Measurements from ENCODE around the gene GIMD1. TPM values are rescaled to one million over a fixed set of nuclear protein-coding genes. Genes with fewer than 3 reads are reported as not detected.

Gene GIMD1
- total RNA-seq, 1 donor, result not detected

DNA sequence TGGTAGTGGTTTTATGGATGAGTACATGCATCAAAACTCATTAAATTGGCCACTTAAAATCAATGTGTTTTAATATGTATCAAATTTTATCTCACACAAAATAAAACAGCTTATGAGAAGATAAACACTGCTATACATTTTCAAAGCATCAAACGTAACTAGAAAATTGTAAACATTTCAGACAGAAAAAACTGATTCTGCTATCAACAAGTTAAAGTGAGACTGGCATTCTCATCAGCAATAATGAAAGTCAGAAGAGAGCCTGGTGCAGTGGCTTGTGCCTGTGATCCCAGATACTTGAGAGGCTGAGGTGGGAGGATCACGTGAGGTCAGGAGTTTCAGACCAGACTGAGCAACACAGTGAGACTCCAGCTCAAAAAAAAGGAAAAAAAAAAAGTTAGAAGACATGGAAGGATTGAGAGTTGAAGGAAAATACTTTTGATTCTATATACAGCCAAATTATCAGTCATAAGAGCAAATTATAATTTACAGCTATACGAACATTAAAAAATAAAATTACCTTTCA lies 55.5 kb downstream of the GIMD1 start:
- Histone ChIP-seq H3K9me3 (ENCODE audit: low read depth, low read length) (no peaks in the 10 kb centered on the region), H3K4me1 (ENCODE audit: insufficient read depth, low read length) (peaks cover 22% of the 10 kb centered on the region), H3K4me3 (ENCODE audit: low read length) (no peak overlapping the region), H3K27me3 (ENCODE audit: insufficient read depth, low read length) (no peaks in the 10 kb centered on the region)

DNA sequence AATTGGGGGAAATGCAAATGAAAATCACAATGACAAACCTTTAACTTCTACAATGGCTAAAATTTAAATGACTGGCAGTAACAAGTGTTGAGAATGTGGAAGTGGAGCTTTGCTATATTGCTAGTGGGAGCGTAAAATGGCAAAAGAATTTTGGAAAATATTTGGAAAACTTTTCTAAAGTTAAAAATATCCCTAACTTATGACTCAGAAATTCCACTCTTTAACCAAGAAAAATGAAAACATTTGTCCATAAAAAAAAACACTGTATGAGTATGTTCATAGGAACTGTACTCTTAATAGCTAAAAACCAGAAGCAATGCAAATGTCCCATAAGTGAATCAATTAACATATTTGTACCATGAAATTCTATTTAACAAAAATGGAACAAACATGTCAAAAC lies 56.2 kb downstream of the GIMD1 start:
- no peaks in the 10 kb centered on the region for H3K27me3 ChIP-seq (ENCODE audit: insufficient read depth, low read length)

More for the DNA sequence above, 56.2 kb downstream of the GIMD1 start:
- peaks cover 16% of the 10 kb centered on the region for H3K4me1 ChIP-seq (ENCODE audit: insufficient read depth, low read length)
- no peaks in the 10 kb centered on the region for H3K9me3 ChIP-seq (ENCODE audit: low read depth, low read length)
- no peak overlapping the region for H3K4me3 ChIP-seq (ENCODE audit: low read length)

Other genes with a start within 250 kb of the GIMD1 start
- 31.7 TPM for gene TBCK, start 52.6 kb downstream of the GIMD1 start, total RNA-seq
- gene AIMP1, start 52.2 kb downstream of the GIMD1 start, total RNA-seq, result 51.4 TPM

Data from mononuclear cell (primary cell).